K562 (cell line): ENCODE data around the gene KLK1. TPM values are rescaled to one million over a fixed set of nuclear protein-coding genes. Genes with fewer than 3 reads are reported as not detected.

Experiments used
- ATAC-seq: fragments of 200-7000 bp; cut with Tn5 transposase; 3 replicates; pipeline ENCODE4 v1.9.1; 2020; ENCODE audit warnings: moderate library complexity
- BruUV-seq: library from RNA; stranded (reverse); fragments of 400-500 nt; replicated peaks from 2 replicates; lab custom pipeline; 2021; lab: Mats Ljungman, UMichigan
- CTCF ChIA-PET: fragments of 300-600 bp; formaldehyde crosslinking; extraction: SDS; loops from one replicate; lab custom pipeline; 2021; ENCODE audit warnings: low intra/inter-chr PET ratio; lab: Yijun Ruan, JAX
- POLR2A ChIA-PET: fragments of 300-600, 350-650 bp; sonication (Branson Sonifier 250); formaldehyde crosslinking; extraction: SDS; loops from one replicate; lab custom pipeline; 2021; ENCODE audit warnings: antibody characterized with exemption, inconsistent platforms; lab: Yijun Ruan, JAX
- DNase-seq, 4 experiments: peaks; one replicate each; pipeline versions ENCODE4 v3.0.0 to v3.0.0-alpha.2; 2011 to 2018; ENCODE audit warnings: low spot score in 3 of 4, mixed read lengths in 3 of 4; ENCODE audit errors: extremely low read depth in 1 of 4
- FAIRE-seq: peaks from 2 replicates; lab custom pipeline; 2011; peaks lifted over from hg19 to GRCh38; lab: Jason Lieb, UNC
- H2AFZ ChIP-seq: 2 replicates; pipeline ENCODE4 v1.6.0; 2011; ENCODE audit warnings: low read depth, low read length, control low read depth, inconsistent platforms
- H3K27ac ChIP-seq: fragments of 200-600 bp; 3 replicates; pipeline ENCODE4 v1.8.0; 2011; ENCODE audit warnings: low read depth, mild to moderate bottlenecking, control low read depth, inconsistent platforms, low read length, moderate library complexity, mixed read lengths; ENCODE audit errors: extremely low read depth
- H3K27me3 ChIP-seq, 2 experiments: fragments of 300-600 bp in 1 of 2; 2 replicates in 1 of 2; 3 replicates in 1 of 2; pipeline versions ENCODE4 v1.6.0 to v1.8.0; 2011; ENCODE audit warnings: inconsistent platforms in 2 of 2, low read length in 2 of 2, mild to moderate bottlenecking in 1 of 2, mixed read lengths in 1 of 2, moderate library complexity in 1 of 2; ENCODE audit not compliant: control insufficient read depth in 2 of 2, insufficient read depth in 2 of 2
- H3K36me3 ChIP-seq: fragments of 300-600 bp; 3 replicates; pipeline ENCODE4 v1.8.0; 2011; ENCODE audit warnings: mild to moderate bottlenecking, low read length, inconsistent platforms; ENCODE audit not compliant: control insufficient read depth, insufficient read depth
- H3K4me1 ChIP-seq, 2 experiments: fragments of 200-600 bp in 1 of 2; replicated peaks in 1 of 2; 2 replicates in 1 of 2; 3 replicates in 1 of 2; pipeline versions ENCODE4 v1.5.1 to v1.8.0; 2011; ENCODE audit warnings: inconsistent platforms in 2 of 2, low read length in 2 of 2, mild to moderate bottlenecking in 1 of 2, mixed read lengths in 1 of 2, moderate library complexity in 1 of 2; ENCODE audit not compliant: control insufficient read depth in 2 of 2, insufficient read depth in 2 of 2
- H3K4me2 ChIP-seq: 2 replicates; pipeline ENCODE4 v1.6.1; 2011; ENCODE audit warnings: low read length, control low read depth, inconsistent platforms, mixed read lengths; ENCODE audit not compliant: insufficient read depth
- H3K4me3 ChIP-seq: fragments of 200-600 bp; sonication (generic), shearing (Covaris generic); 2 replicates; pipeline ENCODE4 v1.5.1; 2016; ENCODE audit warnings: control low read depth, inconsistent platforms
- H3K79me2 ChIP-seq: fragments of 200-600 bp; 3 replicates; pipeline ENCODE4 v1.8.0; 2011; ENCODE audit warnings: low read length, inconsistent platforms; ENCODE audit not compliant: control insufficient read depth, insufficient read depth
- H3K9ac ChIP-seq, 2 experiments: 2 replicates each; pipeline versions ENCODE4 v1.6.0 to v1.6.1; 2011; ENCODE audit warnings: low read depth in 2 of 2, low read length in 2 of 2, control low read depth in 1 of 2, inconsistent platforms in 1 of 2, mild to moderate bottlenecking in 1 of 2, mixed read lengths in 1 of 2; ENCODE audit not compliant: insufficient read depth in 1 of 2
- H3K9me1 ChIP-seq: one replicate; pipeline ENCODE4 v1.6.0; 2011; ENCODE audit warnings: inconsistent platforms, mild to moderate bottlenecking, low read length, moderate library complexity; ENCODE audit not compliant: control insufficient read depth, insufficient read depth
- H3K9me3 ChIP-seq: replicated peaks from 2 replicates; pipeline ENCODE4 v1.5.1; 2011; ENCODE audit warnings: low read depth, low read length, inconsistent platforms; ENCODE audit not compliant: control insufficient read depth, insufficient read depth
- H4K20me1 ChIP-seq: replicated peaks from 2 replicates; pipeline ENCODE4 v1.6.1; 2011; ENCODE audit warnings: low read length, inconsistent platforms, mixed read lengths; ENCODE audit not compliant: control insufficient read depth, insufficient read depth
- ZNF324 ChIP-seq: fragments of 250-450 bp; sonication (Bioruptor Pico); IDR thresholded peaks from 2 replicates; pipeline ENCODE4 v1.4.0; 2020; ENCODE audit warnings: mild to moderate bottlenecking
- ZNF347 ChIP-seq: fragments of 450-650 bp; formaldehyde crosslinking; IDR thresholded peaks from 2 replicates; pipeline ENCODE4 v1.4.0; 2020; ENCODE audit warnings: low read depth, mild to moderate bottlenecking, moderate library complexity
- WGBS: fragments of 100-300 bp; shearing (Covaris generic); methylation state at CpG from one replicate; pipeline ENCODE4 v1.1.6; 2016; ENCODE audit warnings: low coverage, mixed read lengths; ENCODE audit not compliant: insufficient coverage; ENCODE audit errors: missing lambda C conversion rate; 5-methylcytosine and 5-hydroxymethylcytosine counted together
- in situ Hi-C: fragments of 300-500 bp; cut with MboI; formaldehyde crosslinking; loops from 4 replicates; pipeline ENCODE4 v1.15.0; 2018; ENCODE audit warnings: inconsistent platforms, mixed read lengths
- intact Hi-C: fragments of 100-400 bp; cut with micrococcal nuclease; formaldehyde crosslinking; loops from 2 replicates; pipeline ENCODE4 v1.14.2; 2022
- polyA plus RNA-seq, 8 experiments: library from polyadenylated mRNA; depleted of rRNA in 4 of 8; stranded (reverse) in 5 of 8; unstranded in 3 of 8; fragments of >200 nt; fragmentation: Nextera tagmentation in 2 of 8; fragmentation: Illumina TruSeq in 1 of 8; extraction: Ambion mirVana in 2 of 8; extraction: Trizol in 1 of 8; gene quantifications; 2 replicates each; pipeline versions ENCODE4 v1.2.1 to v1.2.3, GENCODE V29; 2011 to 2014; ENCODE audit warnings: inconsistent platforms in 1 of 8, missing spikeins in 1 of 8
- total RNA-seq, 7 experiments: library from RNA; depleted of rRNA in 6 of 7; stranded (reverse); fragments of >200 nt in 6 of 7; fragmentation: Illumina TruSeq in 2 of 7; extraction: Trizol in 2 of 7; gene quantifications; 2 replicates each; pipeline versions ENCODE4 v1.2.1 to v1.2.3, GENCODE V29; 2011 to 2021; ENCODE audit warnings: low replicate concordance in 1 of 7
- TF ChIP-seq, protein P1 (sequence below): fragments of 250-450 bp; sonication (Bioruptor Pico); IDR thresholded peaks from 2 replicates; pipeline ENCODE4 v1.8.0; 2022; ENCODE audit warnings: inconsistent platforms
- TF ChIP-seq, protein P2 (sequence below): sonication (generic); formaldehyde crosslinking; IDR thresholded peaks from 2 replicates; pipeline ENCODE4 v1.8.1; 2023; ENCODE audit warnings: mild to moderate bottlenecking, missing genetic modification reagents

The KLK1 gene
- total and polyA plus RNA-seq, 9 of the 15 experiments (the other 6 are each of a cell fraction or from before 2014, with no cell fraction given) = 0.87 to 15.4 (median 9.1) TPM

DNA sequence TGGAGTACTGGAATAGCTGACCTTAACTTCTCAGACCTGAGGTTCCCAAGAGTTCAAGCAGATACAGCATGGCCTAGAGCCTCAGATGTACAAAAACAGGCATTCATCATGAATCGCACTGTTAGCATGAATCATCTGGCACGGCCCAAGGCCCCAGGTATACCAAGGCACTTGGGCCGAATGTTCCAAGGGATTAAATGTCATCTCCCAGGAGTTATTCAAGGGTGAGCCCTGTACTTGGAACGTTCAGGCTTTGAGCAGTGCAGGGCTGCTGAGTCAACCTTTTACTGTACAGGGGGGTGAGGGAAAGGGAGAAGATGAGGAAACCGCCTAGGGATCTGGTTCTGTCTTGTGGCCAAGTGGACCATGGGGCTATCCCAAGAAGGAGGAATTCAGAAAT is 37.4 kb upstream of the KLK1 start (continued):
- TF ChIP-seq, protein P1, sequence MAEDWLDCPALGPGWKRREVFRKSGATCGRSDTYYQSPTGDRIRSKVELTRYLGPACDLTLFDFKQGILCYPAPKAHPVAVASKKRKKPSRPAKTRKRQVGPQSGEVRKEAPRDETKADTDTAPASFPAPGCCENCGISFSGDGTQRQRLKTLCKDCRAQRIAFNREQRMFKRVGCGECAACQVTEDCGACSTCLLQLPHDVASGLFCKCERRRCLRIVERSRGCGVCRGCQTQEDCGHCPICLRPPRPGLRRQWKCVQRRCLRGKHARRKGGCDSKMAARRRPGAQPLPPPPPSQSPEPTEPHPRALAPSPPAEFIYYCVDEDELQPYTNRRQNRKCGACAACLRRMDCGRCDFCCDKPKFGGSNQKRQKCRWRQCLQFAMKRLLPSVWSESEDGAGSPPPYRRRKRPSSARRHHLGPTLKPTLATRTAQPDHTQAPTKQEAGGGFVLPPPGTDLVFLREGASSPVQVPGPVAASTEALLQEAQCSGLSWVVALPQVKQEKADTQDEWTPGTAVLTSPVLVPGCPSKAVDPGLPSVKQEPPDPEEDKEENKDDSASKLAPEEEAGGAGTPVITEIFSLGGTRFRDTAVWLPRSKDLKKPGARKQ (CRISPR knock-in tag) = no peak
- no peak for TF ChIP-seq ZNF324 (CRISPR knock-in tag)

DNA sequence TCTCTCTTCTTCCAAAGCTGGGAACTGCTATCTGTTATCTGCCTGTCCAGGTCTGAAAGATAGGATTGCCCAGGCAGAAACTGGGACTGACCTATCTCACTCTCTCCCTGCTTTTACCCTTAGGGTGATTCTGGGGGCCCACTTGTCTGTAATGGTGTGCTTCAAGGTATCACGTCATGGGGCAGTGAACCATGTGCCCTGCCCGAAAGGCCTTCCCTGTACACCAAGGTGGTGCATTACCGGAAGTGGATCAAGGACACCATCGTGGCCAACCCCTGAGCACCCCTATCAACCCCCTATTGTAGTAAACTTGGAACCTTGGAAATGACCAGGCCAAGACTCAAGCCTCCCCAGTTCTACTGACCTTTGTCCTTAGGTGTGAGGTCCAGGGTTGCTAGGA is 36.3 kb upstream of the KLK1 start:
- peaks cover 0 to 4% of the 10 kb centered on the region in 2 experiments; a peak in 2 of 5 replicates for H3K4me1 ChIP-seq
- 9% methylated on average over 4 of the region's 4 CpGs for WGBS
- no peak overlapping the region for H3K4me2 ChIP-seq
- no peak overlapping the region for H3K27ac ChIP-seq
- ChIA-PET POLR2A (interaction anchor here (1.2 kb wide), 1 partner anchor 56 kb away, joined by 4 read pairs; no protein-coding TSS in a partner anchor), CTCF (no interaction called here)
- DNase-seq (no peak), FAIRE-seq (no peak), ATAC-seq (no peak)
- TF ChIP-seq ZNF347 (CRISPR knock-in tag) = no peak
- TF ChIP-seq, protein P2, sequence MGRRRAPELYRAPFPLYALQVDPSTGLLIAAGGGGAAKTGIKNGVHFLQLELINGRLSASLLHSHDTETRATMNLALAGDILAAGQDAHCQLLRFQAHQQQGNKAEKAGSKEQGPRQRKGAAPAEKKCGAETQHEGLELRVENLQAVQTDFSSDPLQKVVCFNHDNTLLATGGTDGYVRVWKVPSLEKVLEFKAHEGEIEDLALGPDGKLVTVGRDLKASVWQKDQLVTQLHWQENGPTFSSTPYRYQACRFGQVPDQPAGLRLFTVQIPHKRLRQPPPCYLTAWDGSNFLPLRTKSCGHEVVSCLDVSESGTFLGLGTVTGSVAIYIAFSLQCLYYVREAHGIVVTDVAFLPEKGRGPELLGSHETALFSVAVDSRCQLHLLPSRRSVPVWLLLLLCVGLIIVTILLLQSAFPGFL (CRISPR knock-in tag) = no peak
- H3K79me2 ChIP-seq = no peaks in the 10 kb centered on the region
- H4K20me1 ChIP-seq = 0 out of 2 replicates have a peak, but pooled peaks cover 3% of the 10 kb centered on the region
- intact Hi-C loops (no loop called here), in situ Hi-C loops (no loop called here)
- H3K9ac ChIP-seq = no peak overlapping the region; a peak in 1 of 4 replicates
- peaks cover 23 to 64% of the 10 kb centered on the region in 2 experiments for H3K27me3 ChIP-seq
- H3K9me1 ChIP-seq = no peaks in the 10 kb centered on the region
- no peaks in the 10 kb centered on the region for H3K36me3 ChIP-seq
- H2AFZ ChIP-seq = no peak overlapping the region
- H3K4me3 ChIP-seq = no peak overlapping the region
- BruUV-seq = no TSS peak
- H3K9me3 ChIP-seq = no peaks in the 10 kb centered on the region
